Subcutaneous adipose tissue (tissue), 4 donors: ENCODE measurements around the gene FGA. TPM values are rescaled to one million over a fixed set of nuclear protein-coding genes. Genes with fewer than 3 reads are reported as not detected.

Experiments used
- total RNA-seq, 4 donors: library from RNA; depleted of rRNA; stranded (reverse); fragments of >200 nt; gene quantifications; one replicate each; pipeline ENCODE4 v1.1.0, GENCODE V29; 2016
- TF ChIP-seq, protein P1 (sequence below): fragments of 450-650 bp; IDR thresholded peaks from one replicate; pipeline ENCODE4 v1.5.1; 2016; ENCODE audit warnings: low read depth, mild to moderate bottlenecking, control low read depth, antibody characterized with exemption, moderate library complexity

The FGA gene
- total RNA-seq, 4 donors from 2014 or later = not detected

GRCh38 chr4:154615211-154615610, 24.7 kb upstream of the FGA start:
- TF ChIP-seq, protein P1, sequence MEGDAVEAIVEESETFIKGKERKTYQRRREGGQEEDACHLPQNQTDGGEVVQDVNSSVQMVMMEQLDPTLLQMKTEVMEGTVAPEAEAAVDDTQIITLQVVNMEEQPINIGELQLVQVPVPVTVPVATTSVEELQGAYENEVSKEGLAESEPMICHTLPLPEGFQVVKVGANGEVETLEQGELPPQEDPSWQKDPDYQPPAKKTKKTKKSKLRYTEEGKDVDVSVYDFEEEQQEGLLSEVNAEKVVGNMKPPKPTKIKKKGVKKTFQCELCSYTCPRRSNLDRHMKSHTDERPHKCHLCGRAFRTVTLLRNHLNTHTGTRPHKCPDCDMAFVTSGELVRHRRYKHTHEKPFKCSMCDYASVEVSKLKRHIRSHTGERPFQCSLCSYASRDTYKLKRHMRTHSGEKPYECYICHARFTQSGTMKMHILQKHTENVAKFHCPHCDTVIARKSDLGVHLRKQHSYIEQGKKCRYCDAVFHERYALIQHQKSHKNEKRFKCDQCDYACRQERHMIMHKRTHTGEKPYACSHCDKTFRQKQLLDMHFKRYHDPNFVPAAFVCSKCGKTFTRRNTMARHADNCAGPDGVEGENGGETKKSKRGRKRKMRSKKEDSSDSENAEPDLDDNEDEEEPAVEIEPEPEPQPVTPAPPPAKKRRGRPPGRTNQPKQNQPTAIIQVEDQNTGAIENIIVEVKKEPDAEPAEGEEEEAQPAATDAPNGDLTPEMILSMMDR = no peak

DNA sequence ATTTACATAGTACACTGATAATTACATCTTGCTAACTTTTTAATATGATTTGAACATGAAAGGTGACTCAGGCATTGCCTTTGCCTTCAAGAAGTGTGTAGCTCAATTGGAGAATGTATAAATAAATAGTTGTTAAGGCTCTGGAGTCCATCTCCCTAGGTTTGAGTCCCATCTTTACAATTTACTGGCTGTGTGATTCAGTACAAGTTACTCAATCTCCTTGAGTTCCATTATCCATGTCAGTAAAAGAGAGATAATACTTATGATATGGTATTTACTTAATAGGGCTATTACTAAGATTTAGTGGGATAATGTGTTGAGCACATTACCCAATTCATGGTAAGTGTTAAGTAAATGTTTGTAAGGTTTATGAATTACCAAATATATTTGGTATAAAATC, 23.8 kb upstream of the FGA start:
- TF ChIP-seq, protein P1 = no peak

- TF ChIP-seq, protein P1 = no peak
Measured at GRCh38 chr4:154612472-154613414, 22.2 kb upstream of the FGA start, which contains the start of gene FGG. TSS of gene FGG (minus strand) at chr4:154612656. CDS start at chr4:154612609, 47 bp downstream.

DNA sequence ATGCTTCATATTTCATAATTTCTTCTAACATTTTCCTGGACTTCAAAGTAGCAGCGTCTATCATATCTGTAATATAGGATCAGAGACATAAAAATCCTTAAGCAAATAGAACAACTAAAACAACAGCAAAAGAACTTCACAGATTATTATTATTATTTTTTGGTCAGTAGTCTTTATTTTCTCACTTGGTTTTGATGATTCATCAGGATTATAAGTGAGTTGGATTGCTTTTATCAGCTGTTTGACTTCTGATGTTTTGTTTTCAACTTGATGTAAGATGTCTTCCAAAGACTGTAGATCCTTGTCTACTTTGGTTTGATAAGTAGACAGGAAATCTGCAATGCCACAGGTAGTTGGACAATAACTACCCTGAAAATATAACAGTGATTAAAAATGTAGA, 21.3 kb upstream of the FGA start:
- TF ChIP-seq, protein P1 = no peak

DNA sequence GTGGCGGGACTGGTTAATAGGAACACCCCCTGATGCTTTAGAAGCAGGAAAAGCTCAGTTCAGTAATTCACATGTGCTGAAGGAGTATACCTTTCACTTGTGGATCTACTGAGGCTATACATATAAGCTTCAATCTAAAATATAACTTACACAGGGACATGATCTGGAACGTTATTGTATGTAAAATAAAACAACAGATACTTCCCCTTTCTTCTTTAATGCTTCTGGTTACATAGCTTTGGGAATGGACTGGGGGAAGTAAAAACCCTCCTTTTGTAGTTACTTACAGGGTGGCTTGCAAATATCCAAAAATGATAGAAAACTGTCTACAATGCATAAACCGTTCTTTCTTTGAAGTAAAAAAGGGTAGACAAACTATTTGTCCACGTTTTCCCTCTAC, 20.0 kb upstream of the FGA start:
- TF ChIP-seq, protein P1 = no peak

DNA sequence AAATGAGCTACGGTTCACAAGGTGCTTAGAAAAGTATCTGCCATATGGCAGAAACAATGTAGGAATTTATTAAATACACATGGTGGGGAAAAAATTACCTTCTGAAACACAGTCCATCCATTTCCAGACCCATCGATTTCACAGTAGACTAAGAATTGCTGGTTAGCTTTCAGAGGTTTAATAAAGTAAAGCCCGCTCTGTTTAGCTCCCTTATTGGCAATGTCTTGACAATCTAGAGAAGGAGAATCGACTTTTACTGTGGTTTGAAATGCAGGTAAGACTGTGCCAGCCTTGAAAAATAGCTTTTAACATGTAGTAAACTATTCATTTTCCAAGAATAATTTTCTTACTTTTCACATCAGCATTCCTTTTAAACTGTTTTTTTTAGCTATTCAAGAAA, 19.0 kb upstream of the FGA start:
- TF ChIP-seq, protein P1 = no peak

- TF ChIP-seq, protein P1 = no peak
Measured at GRCh38 chr4:154608361-154609252, 18.1 kb upstream of the FGA start.
